Tibial nerve (tissue), 4 donors: Measurements from ENCODE around the gene CHST12. TPM values are rescaled to one million over a fixed set of nuclear protein-coding genes. Genes with fewer than 3 reads are reported as not detected.
A peak's percentile ranks its signal among the peaks of the same experiment; 100 is the strongest.

Source experiments
- DNase-seq, 2 donors: peaks; one replicate each; pipeline ENCODE4 v3.0.0-alpha.2; 2019; ENCODE audit warnings: low spot score in 2 of 2
- H3K27ac ChIP-seq, 4 donors: fragments of 200-600 bp; sonication (generic) in 3 of 4; one replicate each; pipeline ENCODE4 v1.5.1; 2017 to 2019; ENCODE audit warnings: mild to moderate bottlenecking in 1 of 4
- H3K27me3 ChIP-seq, 2 donors: fragments of 200-600 bp; sonication (generic) in 1 of 2; one replicate each; pipeline versions ENCODE4 v1.5.1 to v1.6.0; 2017 to 2019
- H3K36me3 ChIP-seq, 3 donors: fragments of 200-600 bp; sonication (generic); one replicate each; pipeline ENCODE4 v1.5.1; 2018 to 2019
- H3K4me1 ChIP-seq, 4 donors: fragments of 200-600 bp; sonication (generic) in 3 of 4; one replicate each; pipeline ENCODE4 v1.5.1; 2017 to 2019
- H3K4me3 ChIP-seq, 4 donors: fragments of 200-600 bp; sonication (generic) in 3 of 4; one replicate each; pipeline ENCODE4 v1.5.1; 2017 to 2019; ENCODE audit warnings: mild to moderate bottlenecking in 1 of 4, moderate library complexity in 1 of 4
- H3K9me3 ChIP-seq, 4 donors: fragments of 200-600 bp; sonication (generic) in 3 of 4; one replicate each; pipeline ENCODE4 v1.5.1; 2017 to 2019
- CTCF ChIP-seq, 5 experiments: fragments of 200-600 bp in 3 of 5; fragments of 450-650 bp in 2 of 5; sonication (generic) in 3 of 5; IDR thresholded peaks; one replicate each; pipeline ENCODE4 v1.5.1; 2016 to 2019; ENCODE audit warnings: antibody characterized with exemption in 5 of 5, mild to moderate bottlenecking in 3 of 5, moderate library complexity in 2 of 5
- EP300 ChIP-seq, 2 donors: sonication (generic); formaldehyde crosslinking; IDR thresholded peaks; one replicate each; pipeline ENCODE4 v1.6.1; 2017; ENCODE audit warnings: antibody characterized with exemption in 2 of 2, mild to moderate bottlenecking in 1 of 2
- POLR2A ChIP-seq, 2 donors: fragments of 450-650 bp; IDR thresholded peaks; one replicate each; pipeline ENCODE4 v1.6.1; 2017; ENCODE audit warnings: antibody characterized with exemption in 2 of 2, mild to moderate bottlenecking in 2 of 2, moderate library complexity in 2 of 2
- WGBS, 2 donors: methylation state at CpG; one replicate each; pipeline ENCODE4 v1.1.5; 2018; 5-methylcytosine and 5-hydroxymethylcytosine counted together
- total RNA-seq, 4 donors: library from RNA; depleted of rRNA; stranded (reverse); fragments of >200 nt; gene quantifications; one replicate each; pipeline ENCODE4 v1.1.0, GENCODE V29; 2016

The CHST12 gene
- total RNA-seq, 4 donors from 2014 or later = 21.0 to 29.9 (median 29.3) TPM

GRCh38 chr7:2425749-2426148 lies 22.3 kb downstream of the CHST12 start:
- peaks cover 0 to 14% (median 0%) of the 10 kb centered on the region in 3 donors for H3K36me3 ChIP-seq
- H3K27ac ChIP-seq = no peak overlapping the region
- WGBS, 2 donors = 76 to 89% methylated on average over 10 of the region's 10 CpGs
- peaks cover 0 to 6% (median 0%) of the 10 kb centered on the region in 4 donors for H3K9me3 ChIP-seq
- no peak overlapping the region for H3K4me3 ChIP-seq
- no peak for TF ChIP-seq CTCF (IDR thresholded peaks at IDR 0.05)
- no peaks in the 10 kb centered on the region for H3K4me1 ChIP-seq
- no peak for DNase-seq
- H3K27me3 ChIP-seq = no peaks in the 10 kb centered on the region

- Histone ChIP-seq H3K36me3 (peaks cover 0 to 53% (median 8%) of the 10 kb centered on the region in 3 donors), H3K4me3 (no peak overlapping the region), H3K27ac (no peak overlapping the region), H3K9me3 (peaks cover 0 to 14% (median 0%) of the 10 kb centered on the region in 4 donors), H3K4me1 (peaks cover 0 to under 1% (median 0%) of the 10 kb centered on the region in 4 donors), H3K27me3 (no peaks in the 10 kb centered on the region)
- TF ChIP-seq EP300 (IDR thresholded peaks at IDR 0.05) (no peak), CTCF (IDR thresholded peaks at IDR 0.05) (peak in 1 of 5 experiments; percentile 19)
- 81 to 96% methylated on average over 3 of the region's 3 CpGs for WGBS, 2 donors
- no peak for DNase-seq
Observed at GRCh38 chr7:2431260-2431867, 28.0 kb downstream of the CHST12 start.

DNA sequence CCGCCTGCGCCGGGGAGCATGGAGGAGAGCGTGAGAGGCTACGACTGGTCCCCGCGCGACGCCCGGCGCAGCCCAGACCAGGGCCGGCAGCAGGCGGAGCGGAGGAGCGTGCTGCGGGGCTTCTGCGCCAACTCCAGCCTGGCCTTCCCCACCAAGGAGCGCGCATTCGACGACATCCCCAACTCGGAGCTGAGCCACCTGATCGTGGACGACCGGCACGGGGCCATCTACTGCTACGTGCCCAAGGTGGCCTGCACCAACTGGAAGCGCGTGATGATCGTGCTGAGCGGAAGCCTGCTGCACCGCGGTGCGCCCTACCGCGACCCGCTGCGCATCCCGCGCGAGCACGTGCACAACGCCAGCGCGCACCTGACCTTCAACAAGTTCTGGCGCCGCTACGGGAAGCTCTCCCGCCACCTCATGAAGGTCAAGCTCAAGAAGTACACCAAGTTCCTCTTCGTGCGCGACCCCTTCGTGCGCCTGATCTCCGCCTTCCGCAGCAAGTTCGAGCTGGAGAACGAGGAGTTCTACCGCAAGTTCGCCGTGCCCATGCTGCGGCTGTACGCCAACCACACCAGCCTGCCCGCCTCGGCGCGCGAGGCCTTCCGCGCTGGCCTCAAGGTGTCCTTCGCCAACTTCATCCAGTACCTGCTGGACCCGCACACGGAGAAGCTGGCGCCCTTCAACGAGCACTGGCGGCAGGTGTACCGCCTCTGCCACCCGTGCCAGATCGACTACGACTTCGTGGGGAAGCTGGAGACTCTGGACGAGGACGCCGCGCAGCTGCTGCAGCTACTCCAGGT lies 29.7 kb downstream of the CHST12 start:
- no peak overlapping the region for H3K4me3 ChIP-seq
- TF ChIP-seq CTCF (IDR thresholded peaks at IDR 0.05) = no peak
- TF ChIP-seq POLR2A (IDR thresholded peaks at IDR 0.05) = no peak
- TF ChIP-seq EP300 (IDR thresholded peaks at IDR 0.05) = no peak
- H3K27me3 ChIP-seq = no peaks in the 10 kb centered on the region
- peaks cover 0 to 68% (median 8%) of the 10 kb centered on the region in 3 donors for H3K36me3 ChIP-seq
- 98% methylated on average over 80 to 84 of the region's 85 CpGs for WGBS, 2 donors
- peaks cover 0 to 18% (median 3%) of the 10 kb centered on the region in 4 donors for H3K4me1 ChIP-seq
- H3K9me3 ChIP-seq = peaks cover 0 to 14% (median 0%) of the 10 kb centered on the region in 4 donors
- no peak for DNase-seq
- H3K27ac ChIP-seq = no peak overlapping the region

DNA sequence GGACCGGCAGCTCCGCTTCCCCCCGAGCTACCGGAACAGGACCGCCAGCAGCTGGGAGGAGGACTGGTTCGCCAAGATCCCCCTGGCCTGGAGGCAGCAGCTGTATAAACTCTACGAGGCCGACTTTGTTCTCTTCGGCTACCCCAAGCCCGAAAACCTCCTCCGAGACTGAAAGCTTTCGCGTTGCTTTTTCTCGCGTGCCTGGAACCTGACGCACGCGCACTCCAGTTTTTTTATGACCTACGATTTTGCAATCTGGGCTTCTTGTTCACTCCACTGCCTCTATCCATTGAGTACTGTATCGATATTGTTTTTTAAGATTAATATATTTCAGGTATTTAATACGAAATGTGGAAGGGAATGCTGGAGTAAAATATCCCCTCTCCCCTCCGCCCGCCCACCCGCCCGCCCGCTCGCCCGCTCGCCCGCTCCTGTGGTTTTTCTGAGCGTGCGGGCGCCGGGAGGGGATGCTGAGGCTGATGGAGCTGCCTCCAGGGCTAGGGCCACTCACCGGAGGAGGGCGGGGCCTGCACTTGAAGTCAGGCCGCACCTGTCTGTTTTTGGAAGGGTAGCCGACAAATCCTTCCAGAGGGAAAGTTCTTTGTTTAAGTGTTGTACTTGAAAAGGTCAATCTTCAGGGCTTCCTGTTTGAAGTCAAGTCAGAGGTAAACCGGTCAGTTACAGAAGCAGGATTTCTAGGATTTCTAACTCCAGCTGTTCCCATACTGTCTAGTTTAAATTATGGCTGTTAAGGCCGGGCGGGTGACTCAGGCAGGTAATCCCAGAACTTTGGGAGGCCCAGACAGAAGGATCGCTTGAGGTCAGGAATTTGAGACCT lies 30.5 kb downstream of the CHST12 start:
- Histone ChIP-seq H3K27ac (no peak overlapping the region), H3K36me3 (peaks cover 0 to 75% (median 8%) of the 10 kb centered on the region in 3 donors), H3K9me3 (peaks cover 0 to 14% (median 0%) of the 10 kb centered on the region in 4 donors), H3K27me3 (no peaks in the 10 kb centered on the region), H3K4me3 (no peak overlapping the region), H3K4me1 (peaks cover 0 to 26% (median 4%) of the 10 kb centered on the region in 4 donors)
- 92% methylated on average over 41 to 42 of the region's 42 CpGs for WGBS, 2 donors
- DNase-seq = no peak
- no peak for TF ChIP-seq CTCF (IDR thresholded peaks at IDR 0.05)
- TF ChIP-seq POLR2A (IDR thresholded peaks at IDR 0.05) = no peak
- TF ChIP-seq EP300 (IDR thresholded peaks at IDR 0.05) = no peak
